ENCODE measurements around the gene DNAJB8. TPM values are rescaled to one million over a fixed set of nuclear protein-coding genes. Genes with fewer than 3 reads are reported as not detected.

The DNAJB8 gene
- total RNA-seq, 3 donors from 2014 or later (not counting 1 experiment from before 2014, with no cell fraction given), result not detected

- H3K27me3 ChIP-seq (ENCODE audit: control insufficient read depth, insufficient read depth, low read length), result peaks cover 2% of the 10 kb centered on the region
- DNase-seq (no peak), ATAC-seq (peak in 1 of 3 donors; percentile 38)
- WGBS (ENCODE audit: insufficient coverage), result 12% methylated on average over 21 of the region's 21 CpGs
- no peaks in the 10 kb centered on the region for H3K36me3 Mint-ChIP-seq
- H3K27ac Mint-ChIP-seq, result no peak overlapping the region
- no peak overlapping the region for H3K4me3 ChIP-seq (ENCODE audit: low read length)
- H3K4me1 ChIP-seq (ENCODE audit: control insufficient read depth, insufficient read depth, low read length), result peaks cover 12% of the 10 kb centered on the region
- TF ChIP-seq CTCF (IDR thresholded peaks at IDR 0.05), result no peak
- intact Hi-C loops (cut with micrococcal nuclease), result no loop called here
- H3K36me3 ChIP-seq (ENCODE audit: control insufficient read depth, insufficient read depth, low read length), result no peaks in the 10 kb centered on the region
- H3K27me3 Mint-ChIP-seq (ENCODE audit: low read depth in 2 of 2), result peaks cover 36 to 40% of the 10 kb centered on the region in 2 donors
- H3K4me3 Mint-ChIP-seq, result no peak overlapping the region
- H3K27ac ChIP-seq (ENCODE audit: low read length), result no peak overlapping the region
- H3K4me1 Mint-ChIP-seq, result peaks cover 4 to 10% of the 10 kb centered on the region in 2 donors
- no peaks in the 10 kb centered on the region for H3K9me3 Mint-ChIP-seq
- H3K9me3 ChIP-seq (ENCODE audit: control insufficient read depth, insufficient read depth, low read length), result no peaks in the 10 kb centered on the region
Measured at GRCh38 chr3:128453501-128454309, 13.0 kb downstream of the DNAJB8 start.

GRCh38 chr3:128452678-128453275, 13.9 kb downstream of the DNAJB8 start:
- H3K27me3 Mint-ChIP-seq (ENCODE audit: low read depth in 2 of 2), result peaks cover 40% of the 10 kb centered on the region in 2 donors
- intact Hi-C loops (cut with micrococcal nuclease), result no loop called here
- H3K27ac Mint-ChIP-seq, result no peak overlapping the region
- no peaks in the 10 kb centered on the region for H3K9me3 Mint-ChIP-seq
- H3K4me1 Mint-ChIP-seq, result peaks cover 9 to 15% of the 10 kb centered on the region in 2 donors
- no peak overlapping the region for H3K4me3 ChIP-seq (ENCODE audit: low read length)
- ATAC-seq, result no peak
- TF ChIP-seq CTCF (IDR thresholded peaks at IDR 0.05), result no peak
- DNase-seq, result no peak
- H3K36me3 Mint-ChIP-seq, result no peaks in the 10 kb centered on the region
- peaks cover 18% of the 10 kb centered on the region for H3K4me1 ChIP-seq (ENCODE audit: control insufficient read depth, insufficient read depth, low read length)
- H3K27me3 ChIP-seq (ENCODE audit: control insufficient read depth, insufficient read depth, low read length), result peaks cover 2% of the 10 kb centered on the region
- H3K27ac ChIP-seq (ENCODE audit: low read length), result no peak overlapping the region
- no peaks in the 10 kb centered on the region for H3K36me3 ChIP-seq (ENCODE audit: control insufficient read depth, insufficient read depth, low read length)
- 83% methylated on average over 21 of the region's 21 CpGs for WGBS (ENCODE audit: insufficient coverage)
- no peaks in the 10 kb centered on the region for H3K9me3 ChIP-seq (ENCODE audit: control insufficient read depth, insufficient read depth, low read length)
- no peak overlapping the region for H3K4me3 Mint-ChIP-seq

GRCh38 chr3:128452120-128452519, 14.6 kb downstream of the DNAJB8 start:
- Histone ChIP-seq H3K27ac (ENCODE audit: low read length) (no peak overlapping the region), H3K27me3 (ENCODE audit: control insufficient read depth, insufficient read depth, low read length) (peaks cover 2% of the 10 kb centered on the region), H3K4me1 (ENCODE audit: control insufficient read depth, insufficient read depth, low read length) (peaks cover 18% of the 10 kb centered on the region), H3K9me3 (ENCODE audit: control insufficient read depth, insufficient read depth, low read length) (no peaks in the 10 kb centered on the region), H3K4me3 (ENCODE audit: low read length) (no peak overlapping the region), H3K36me3 (ENCODE audit: control insufficient read depth, insufficient read depth, low read length) (no peaks in the 10 kb centered on the region)
- 87% methylated on average over 9 of the region's 9 CpGs for WGBS (ENCODE audit: insufficient coverage)
- Mint-ChIP-seq H3K9me3 (no peaks in the 10 kb centered on the region), H3K27me3 (ENCODE audit: low read depth in 2 of 2) (peaks cover 40% of the 10 kb centered on the region in 2 donors), H3K4me3 (no peak overlapping the region), H3K36me3 (no peaks in the 10 kb centered on the region), H3K4me1 (peaks cover 15% of the 10 kb centered on the region in 2 donors), H3K27ac (no peak overlapping the region)
- ATAC-seq, result no peak
- TF ChIP-seq CTCF (IDR thresholded peaks at IDR 0.05), result no peak
- intact Hi-C loops (cut with micrococcal nuclease), result no loop called here
- DNase-seq, result no peak

Measured in natural killer cell (primary cell).